NCI-H128 (cell line): ENCODE data around the gene DPH2.
A peak's percentile ranks its signal among the peaks of the same experiment; 100 is the strongest.

Experiments used
- DNase-seq: peaks from one replicate; lab custom pipeline; 2025; ENCODE audit not compliant: unreplicated experiment; lab: John Stamatoyannopoulos, UW

DPH2 gene

GRCh38 chr1:43968348-43968948 is 1.4 kb upstream of the DPH2 start:
- DNase-seq = no peak

GRCh38 chr1:43969416-43969745 is 429 bp upstream of the DPH2 start:
- DNase-seq = no peak

GRCh38 chr1:43970502-43970901 is 692 bp downstream of the DPH2 start:
- DNase-seq = no peak

- DNase-seq = no peak
Observed at GRCh38 chr1:43970911-43971310, 1.1 kb downstream of the DPH2 start.

- DNase-seq = no peak
Observed at GRCh38 chr1:43971336-43971980, 1.6 kb downstream of the DPH2 start.

GRCh38 chr1:43973981-43974442 is 4.2 kb downstream of the DPH2 start:
- no peak for DNase-seq

- peak; percentile 91 for DNase-seq
Observed at GRCh38 chr1:43974443-43975248, 4.8 kb downstream of the DPH2 start, which contains the start of gene ATP6V0B. Gene ATP6V0B (plus strand): TSS chr1:43974960. CDS start chr1:43975041, 81 bp downstream.

- DNase-seq = no peak
Observed at GRCh38 chr1:43975249-43975961, 5.6 kb downstream of the DPH2 start.

GRCh38 chr1:43976045-43976444 is 6.2 kb downstream of the DPH2 start:
- no peak for DNase-seq

- no peak for DNase-seq
Observed at GRCh38 chr1:43976890-43977289, 7.1 kb downstream of the DPH2 start.

GRCh38 chr1:43977376-43978263 is 7.8 kb downstream of the DPH2 start:
- DNase-seq = no peak

GRCh38 chr1:43978264-43978550 is 8.4 kb downstream of the DPH2 start:
- no peak for DNase-seq

GRCh38 chr1:43978551-43979260 is 8.9 kb downstream of the DPH2 start, which contains the start of gene B4GALT2:
Gene B4GALT2 (plus strand): TSS chr1:43979210. CDS start chr1:43981161, 1,951 bp downstream.
- DNase-seq = no peak

- DNase-seq = no peak
Observed at GRCh38 chr1:43979261-43979527, 9.4 kb downstream of the DPH2 start.

- no peak for DNase-seq
Observed at GRCh38 chr1:43979528-43980254, 9.9 kb downstream of the DPH2 start.

GRCh38 chr1:43980255-43981134 is 10.7 kb downstream of the DPH2 start:
- no peak for DNase-seq

- no peak for DNase-seq
Observed at GRCh38 chr1:43981135-43981491, 11.3 kb downstream of the DPH2 start.

- no peak for DNase-seq
Observed at GRCh38 chr1:43981636-43982035, 11.8 kb downstream of the DPH2 start.

GRCh38 chr1:43982241-43982640 is 12.4 kb downstream of the DPH2 start:
- DNase-seq = no peak
